NB4 (cell line): ENCODE results near the gene RCAN3.

Source experiments
- DNase-seq: peaks from one replicate; pipeline ENCODE4 v3.0.0; 2010; ENCODE audit warnings: low read depth
- H3K4me3 ChIP-seq: one replicate; pipeline ENCODE4 v1.5.1; 2011; ENCODE audit warnings: mild to moderate bottlenecking, low read depth, low read length, moderate library complexity
- CTCF ChIP-seq: IDR thresholded peaks from one replicate; pipeline ENCODE4 v1.5.1; 2012; ENCODE audit warnings: low read depth, low read length
- MAX ChIP-seq: IDR thresholded peaks from 2 replicates; pipeline ENCODE4 v1.6.1; 2011; ENCODE audit warnings: low read depth, low read length
- MYC ChIP-seq: IDR thresholded peaks from 2 replicates; pipeline ENCODE4 v1.6.1; 2011; ENCODE audit warnings: low read depth, low read length
- POLR2A ChIP-seq: IDR thresholded peaks from 2 replicates; pipeline ENCODE4 v1.6.1; 2011; ENCODE audit warnings: mild to moderate bottlenecking; ENCODE audit not compliant: insufficient read length; ENCODE audit errors: extremely low read depth

RCAN3 gene

GRCh38 chr1:24472527-24473251 lies 29.9 kb upstream of the RCAN3 start:
- TF ChIP-seq CTCF (no peak), POLR2A (no peak), MYC (no peak), MAX (no peak)
- H3K4me3 ChIP-seq = no peak overlapping the region
- DNase-seq = no peak

GRCh38 chr1:24474193-24474592 lies 28.4 kb upstream of the RCAN3 start:
- no peak for TF ChIP-seq POLR2A
- H3K4me3 ChIP-seq = no peak overlapping the region
- no peak for DNase-seq

- H3K4me3 ChIP-seq = no peak overlapping the region
- no peak for TF ChIP-seq POLR2A
- DNase-seq = no peak
Measured at GRCh38 chr1:24475700-24476099, 26.9 kb upstream of the RCAN3 start.

GRCh38 chr1:24476571-24476970 lies 26.1 kb upstream of the RCAN3 start:
- no peak overlapping the region for H3K4me3 ChIP-seq
- TF ChIP-seq MYC (no peak), CTCF (no peak), MAX (no peak), POLR2A (no peak)
- no peak for DNase-seq

- no peak overlapping the region for H3K4me3 ChIP-seq
- no peak for TF ChIP-seq MAX
- no peak for TF ChIP-seq MYC
- no peak for TF ChIP-seq CTCF
- TF ChIP-seq POLR2A = no peak
- no peak for DNase-seq
Measured at GRCh38 chr1:24477309-24477708, 25.3 kb upstream of the RCAN3 start.

- DNase-seq = peak; percentile 86
- no peak for TF ChIP-seq MAX
- no peak overlapping the region for H3K4me3 ChIP-seq
Measured at GRCh38 chr1:24481101-24481500, 21.5 kb upstream of the RCAN3 start.

- peak; percentile 51 for DNase-seq
- no peak overlapping the region for H3K4me3 ChIP-seq
- TF ChIP-seq MAX = no peak
- TF ChIP-seq MYC = no peak
- no peak for TF ChIP-seq CTCF
- TF ChIP-seq POLR2A = no peak
Measured at GRCh38 chr1:24481843-24482610, 20.6 kb upstream of the RCAN3 start.
